22Rv1 (cell line): ENCODE results near the gene MKNK2.

Experiments used
- ZFX ChIP-seq: fragments of 450-650 bp; IDR thresholded peaks from 2 replicates; pipeline ENCODE4 v1.6.1; 2017; ENCODE audit warnings: antibody characterized with exemption, borderline replicate concordance
- TF ChIP-seq, protein P1 (sequence below): fragments of 450-650 bp; IDR thresholded peaks from 2 replicates; pipeline ENCODE4 v1.5.1; 2017; ENCODE audit warnings: mild to moderate bottlenecking

DNA sequence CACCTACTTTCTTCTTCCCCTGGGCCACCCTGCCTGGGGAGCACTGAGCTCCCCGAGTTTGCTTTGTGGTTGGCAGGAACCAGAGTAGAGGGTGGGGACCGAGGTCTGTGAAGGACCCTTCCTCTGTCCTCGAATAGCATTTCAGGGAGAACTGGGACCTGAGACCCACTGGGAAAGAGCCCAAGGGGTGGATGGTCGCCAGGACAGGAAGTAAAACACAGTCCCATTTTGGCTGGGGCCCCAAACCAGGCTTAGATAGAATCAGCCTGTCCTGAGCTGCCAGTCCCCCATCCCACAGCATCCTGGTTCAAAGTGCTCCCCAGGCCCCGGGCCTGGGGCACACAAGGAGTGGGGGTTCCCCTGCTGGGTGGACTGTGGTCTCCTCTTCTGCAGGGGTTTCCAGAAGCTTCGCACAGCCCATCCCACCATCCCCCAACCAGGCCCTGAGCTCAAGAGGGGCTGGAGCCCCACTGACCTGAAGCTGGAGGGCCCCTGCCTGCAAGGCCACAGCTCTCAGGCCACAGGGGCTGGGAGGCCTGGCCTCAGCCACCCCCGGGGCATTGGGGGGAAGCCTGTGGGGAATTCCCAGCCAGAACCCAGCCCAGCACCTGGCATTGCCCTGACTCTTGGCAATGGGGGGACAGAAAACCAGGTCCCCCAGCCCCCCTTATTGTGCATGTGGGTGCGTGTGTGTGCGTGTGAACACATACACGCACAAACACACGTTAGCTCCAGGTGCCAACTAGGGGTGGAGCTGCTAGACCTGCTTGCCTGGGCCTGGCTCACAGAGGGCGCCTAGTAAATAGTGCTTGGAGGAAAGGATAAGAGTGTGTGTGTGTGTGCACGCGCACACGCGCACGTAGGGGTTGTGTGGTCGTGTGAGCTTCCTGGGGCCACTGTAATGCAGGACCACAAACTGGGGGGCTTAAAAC lies 995 bp upstream of the MKNK2 start:
- TF ChIP-seq, protein P1, sequence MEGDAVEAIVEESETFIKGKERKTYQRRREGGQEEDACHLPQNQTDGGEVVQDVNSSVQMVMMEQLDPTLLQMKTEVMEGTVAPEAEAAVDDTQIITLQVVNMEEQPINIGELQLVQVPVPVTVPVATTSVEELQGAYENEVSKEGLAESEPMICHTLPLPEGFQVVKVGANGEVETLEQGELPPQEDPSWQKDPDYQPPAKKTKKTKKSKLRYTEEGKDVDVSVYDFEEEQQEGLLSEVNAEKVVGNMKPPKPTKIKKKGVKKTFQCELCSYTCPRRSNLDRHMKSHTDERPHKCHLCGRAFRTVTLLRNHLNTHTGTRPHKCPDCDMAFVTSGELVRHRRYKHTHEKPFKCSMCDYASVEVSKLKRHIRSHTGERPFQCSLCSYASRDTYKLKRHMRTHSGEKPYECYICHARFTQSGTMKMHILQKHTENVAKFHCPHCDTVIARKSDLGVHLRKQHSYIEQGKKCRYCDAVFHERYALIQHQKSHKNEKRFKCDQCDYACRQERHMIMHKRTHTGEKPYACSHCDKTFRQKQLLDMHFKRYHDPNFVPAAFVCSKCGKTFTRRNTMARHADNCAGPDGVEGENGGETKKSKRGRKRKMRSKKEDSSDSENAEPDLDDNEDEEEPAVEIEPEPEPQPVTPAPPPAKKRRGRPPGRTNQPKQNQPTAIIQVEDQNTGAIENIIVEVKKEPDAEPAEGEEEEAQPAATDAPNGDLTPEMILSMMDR, result no peak
- no peak for TF ChIP-seq ZFX
